Measurements from ENCODE around the gene LPIN2.

The LPIN2 gene

GRCh38 chr18:2982452-2983269 is 30.3 kb downstream of the LPIN2 start:
- TF ChIP-seq CTCF (IDR thresholded peaks at IDR 0.05; ENCODE audit: extremely low read depth, insufficient read depth, missing control alignments): no peak
- in situ Hi-C loops (cut with MboI; ENCODE audit: low pct_unique_long_range_greater_than_20kb, low sequenced_read_pairs, unreplicated experiment): loop anchor here (5.0 to 10.0 kb wide), 2 partner anchors 45 to 262 kb away; partner anchors contain the start of gene MYL12A
- DNase-seq (ENCODE audit: low spot score): no peak

GRCh38 chr18:2982022-2982421 is 30.9 kb downstream of the LPIN2 start:
- no peak for TF ChIP-seq CTCF (IDR thresholded peaks at IDR 0.05; ENCODE audit: extremely low read depth, insufficient read depth, missing control alignments)
- in situ Hi-C loops (cut with MboI; ENCODE audit: low pct_unique_long_range_greater_than_20kb, low sequenced_read_pairs, unreplicated experiment): loop anchor here (5.0 to 10.0 kb wide), 2 partner anchors 45 to 263 kb away; partner anchors contain the start of gene MYL12A
- no peak for DNase-seq (ENCODE audit: low spot score)

GRCh38 chr18:2981212-2981728 is 31.7 kb downstream of the LPIN2 start:
- in situ Hi-C loops (cut with MboI; ENCODE audit: low pct_unique_long_range_greater_than_20kb, low sequenced_read_pairs, unreplicated experiment): loop anchor here (5.0 to 10.0 kb wide), 2 partner anchors 44 to 264 kb away; partner anchors contain the start of gene MYL12A
- no peak for DNase-seq (ENCODE audit: low spot score)
- TF ChIP-seq CTCF (IDR thresholded peaks at IDR 0.05; ENCODE audit: extremely low read depth, insufficient read depth, missing control alignments): no peak

- no peak for TF ChIP-seq CTCF (IDR thresholded peaks at IDR 0.05; ENCODE audit: extremely low read depth, insufficient read depth, missing control alignments)
- no peak for DNase-seq (ENCODE audit: low spot score)
- in situ Hi-C loops (cut with MboI; ENCODE audit: low pct_unique_long_range_greater_than_20kb, low sequenced_read_pairs, unreplicated experiment): loop anchor here (5.0 to 10.0 kb wide), 2 partner anchors 43 to 265 kb away; partner anchors contain the start of gene MYL12A
Measured at GRCh38 chr18:2979871-2980790, 32.8 kb downstream of the LPIN2 start.

GRCh38 chr18:2979129-2979528 is 33.8 kb downstream of the LPIN2 start:
- no peak for DNase-seq (ENCODE audit: low spot score)
- in situ Hi-C loops (cut with MboI; ENCODE audit: low pct_unique_long_range_greater_than_20kb, low sequenced_read_pairs, unreplicated experiment): no loop called here
- TF ChIP-seq CTCF (IDR thresholded peaks at IDR 0.05; ENCODE audit: extremely low read depth, insufficient read depth, missing control alignments): no peak

GRCh38 chr18:2978661-2979106 is 34.3 kb downstream of the LPIN2 start:
- TF ChIP-seq CTCF (IDR thresholded peaks at IDR 0.05; ENCODE audit: extremely low read depth, insufficient read depth, missing control alignments): no peak
- no peak for DNase-seq (ENCODE audit: low spot score)

More at GRCh38 chr18:2978661-2979106, 34.3 kb downstream of the LPIN2 start:
- in situ Hi-C loops (cut with MboI; ENCODE audit: low pct_unique_long_range_greater_than_20kb, low sequenced_read_pairs, unreplicated experiment): no loop called here
